Heart right ventricle (tissue), 16 donors: ENCODE data around the gene GPC3. TPM values are rescaled to one million over a fixed set of nuclear protein-coding genes. Genes with fewer than 3 reads are reported as not detected.

Experiments used
- ATAC-seq, 8 donors: fragments of 200-7000 bp; cut with Tn5 transposase; one replicate each; pipeline ENCODE4 v1.9.1; 2020; ENCODE audit warnings: mild to moderate bottlenecking in 8 of 8, moderate library complexity in 8 of 8, moderate number of reproducible peaks in 1 of 8
- DNase-seq, 2 donors: peaks; one replicate each; pipeline ENCODE4 v3.0.0-alpha.2; 2020
- H3K27ac ChIP-seq, 10 donors: fragments of 200-600 bp; sonication (generic) in 2 of 10; one replicate each; pipeline versions ENCODE4 v1.5.0 to v1.8.0; 2020 to 2022; ENCODE audit warnings: mild to moderate bottlenecking in 3 of 10
- H3K27me3 ChIP-seq, 7 donors: fragments of 200-600 bp; one replicate each; pipeline ENCODE4 v1.8.0; 2021 to 2022; ENCODE audit warnings: mild to moderate bottlenecking in 2 of 7
- H3K36me3 ChIP-seq, 9 donors: fragments of 200-600 bp; sonication (generic) in 1 of 9; one replicate each; pipeline versions ENCODE4 v1.5.0 to v1.8.0; 2020 to 2022; ENCODE audit warnings: mild to moderate bottlenecking in 2 of 9
- H3K4me1 ChIP-seq, 9 donors: fragments of 200-600 bp; sonication (generic) in 1 of 9; one replicate each; pipeline versions ENCODE4 v1.5.0 to v1.8.0; 2020 to 2022; ENCODE audit warnings: mild to moderate bottlenecking in 4 of 9
- H3K4me3 ChIP-seq, 10 donors: fragments of 200-600 bp; sonication (generic) in 2 of 10; one replicate each; pipeline versions ENCODE4 v1.5.0 to v1.8.0; 2020 to 2022; ENCODE audit warnings: mild to moderate bottlenecking in 7 of 10, moderate library complexity in 2 of 10
- H3K9me3 ChIP-seq, 11 donors: fragments of 200-600 bp in 10 of 11; sonication (generic) in 2 of 11; one replicate each; pipeline versions ENCODE4 v1.5.0 to v1.8.0; 2013 to 2022; ENCODE audit warnings: mild to moderate bottlenecking in 2 of 11, control low read depth in 1 of 11, moderate library complexity in 1 of 11
- WGBS, 2 donors: extraction: QIAGEN DNeasy Blood & Tissue Kit; methylation state at CpG; one replicate each; pipeline ENCODE4 v1.1.7; 2013; ENCODE audit warnings: inconsistent platforms in 1 of 2; 5-methylcytosine and 5-hydroxymethylcytosine counted together
- intact Hi-C, 10 donors: fragments of 100-400 bp; cut with DNase I; formaldehyde crosslinking; loops; one replicate each; pipeline versions ENCODE4 v1.11.1 to v1.14.2; 2022
- polyA plus RNA-seq, 2 donors: library from polyadenylated mRNA; stranded (reverse); fragments of 200-250 nt; gene quantifications; one replicate each; pipeline ENCODE4 v1.2.3, GENCODE V29; 2013
- total RNA-seq, 10 donors: library from RNA; stranded (reverse); fragmentation: NEBNext Ultra II Directional in 3 of 10; extraction: Animal tissue kit (Norgen Biotek cat#: 25700) in 3 of 10; gene quantifications; one replicate each; pipeline versions ENCODE4 v1.2.1 to v1.2.4, GENCODE V29; 2021 to 2023
- TF ChIP-seq, protein P1 (sequence below), 9 donors: fragments of 200-600 bp; sonication (generic) in 2 of 9; IDR thresholded peaks; one replicate each; pipeline versions ENCODE4 v1.5.0 to v1.8.0; 2021 to 2022; ENCODE audit warnings: antibody characterized with exemption in 9 of 9, mild to moderate bottlenecking in 5 of 9, moderate library complexity in 1 of 9
- donor health status: Arrhythmogenic right ventricular cardiomyopathy.
- donor health status: ischemic (EF 13 %, LVEDD 7.1; RV severe dilation, severe dysfunction).
- donor health status: healthy with polysubstance abuse.
- donor health status: DM: no; HTN: yes; CAD: no.
- donor health status: DM: no; HTN: no; CAD: no.
- donor health status: ischemic (EF 25% LVEDD 6.9; RV normal size, moderate dysfunction).
- donor health status: ischemic (EF 25% LVEDD 5.7; RV mildly dilated, moderate dysfunction).
- donor health status: healthy.
- donor health status: DM: yes; HTN: yes; CAD: no.
- donor health status: Ischemic cardiomyopathy.
- donor health status: ischemic (EF 35%, LVEDD 5.7; RV mildly dilated, moderate dysfunction).
- donor health status: nonischemic (EF 11% LVEDD 7.7; RV severe dilation, severe dysfunction).
- donor health status: DM: yes; HTN: yes; CAD: no.
- donor health status: PGD.
- donor health status: ischemic (EF 29% LVEDD 5.4; RV normal size, mild dysfunction).
- donor health status: nonischemic (EF 23%, LVEDD 6.1; RV moderate dilation, normal function).

The GPC3 gene
- total and polyA plus RNA-seq, 12 donors, result 0.66 to 5.6 (median 3.4) TPM

DNA sequence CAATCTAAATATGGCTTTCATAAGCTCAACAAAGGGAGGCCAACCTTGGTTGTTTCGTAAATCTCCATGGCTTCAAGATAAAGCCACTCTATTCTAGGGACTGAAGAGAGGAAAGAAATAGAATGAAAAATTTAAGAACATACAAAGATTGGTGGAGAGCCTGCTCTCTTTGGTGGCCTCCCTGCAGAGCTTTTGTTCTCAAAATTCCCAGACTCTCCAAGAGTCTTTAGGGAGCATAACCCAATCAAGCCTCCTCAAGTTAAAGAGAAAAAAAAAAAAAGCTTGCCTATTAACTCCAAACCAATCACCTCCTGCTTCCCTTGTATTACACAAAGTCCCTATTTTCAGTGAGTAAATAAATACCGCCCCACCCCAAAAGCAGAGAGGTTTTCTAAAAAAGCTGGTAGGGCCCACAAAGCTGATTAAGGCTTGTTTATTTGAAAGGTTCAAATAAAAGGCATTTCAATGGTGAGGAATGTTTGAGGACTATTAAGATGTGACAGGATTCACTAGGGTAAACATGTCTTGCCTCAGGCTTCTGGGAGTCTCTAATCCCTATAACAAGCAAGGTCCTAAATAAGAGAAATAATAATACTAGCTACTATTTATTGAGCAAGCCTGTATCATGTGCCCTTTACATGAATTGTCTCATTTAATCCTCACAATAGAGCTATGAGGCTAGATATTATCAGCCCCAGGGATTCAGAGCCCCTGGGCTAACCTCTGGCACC lies 71.6 kb downstream of the GPC3 start:
- TF ChIP-seq, protein P1, sequence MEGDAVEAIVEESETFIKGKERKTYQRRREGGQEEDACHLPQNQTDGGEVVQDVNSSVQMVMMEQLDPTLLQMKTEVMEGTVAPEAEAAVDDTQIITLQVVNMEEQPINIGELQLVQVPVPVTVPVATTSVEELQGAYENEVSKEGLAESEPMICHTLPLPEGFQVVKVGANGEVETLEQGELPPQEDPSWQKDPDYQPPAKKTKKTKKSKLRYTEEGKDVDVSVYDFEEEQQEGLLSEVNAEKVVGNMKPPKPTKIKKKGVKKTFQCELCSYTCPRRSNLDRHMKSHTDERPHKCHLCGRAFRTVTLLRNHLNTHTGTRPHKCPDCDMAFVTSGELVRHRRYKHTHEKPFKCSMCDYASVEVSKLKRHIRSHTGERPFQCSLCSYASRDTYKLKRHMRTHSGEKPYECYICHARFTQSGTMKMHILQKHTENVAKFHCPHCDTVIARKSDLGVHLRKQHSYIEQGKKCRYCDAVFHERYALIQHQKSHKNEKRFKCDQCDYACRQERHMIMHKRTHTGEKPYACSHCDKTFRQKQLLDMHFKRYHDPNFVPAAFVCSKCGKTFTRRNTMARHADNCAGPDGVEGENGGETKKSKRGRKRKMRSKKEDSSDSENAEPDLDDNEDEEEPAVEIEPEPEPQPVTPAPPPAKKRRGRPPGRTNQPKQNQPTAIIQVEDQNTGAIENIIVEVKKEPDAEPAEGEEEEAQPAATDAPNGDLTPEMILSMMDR (IDR thresholded peaks at IDR 0.05), result no peak
- 67 to 78% methylated on average over 2 of the region's 2 CpGs for WGBS, 2 donors
- intact Hi-C loops, result no loop called here
- Histone ChIP-seq H3K27me3 (peaks cover 0 to 12% (median 0%) of the 10 kb centered on the region in 7 donors), H3K4me3 (no peak overlapping the region), H3K36me3 (no peaks in the 10 kb centered on the region), H3K27ac (no peak overlapping the region), H3K4me1 (no peaks in the 10 kb centered on the region), H3K9me3 (peaks cover 0 to 11% (median 0%) of the 10 kb centered on the region in 11 donors)
- ATAC-seq (no peak), DNase-seq (no peak)

DNA sequence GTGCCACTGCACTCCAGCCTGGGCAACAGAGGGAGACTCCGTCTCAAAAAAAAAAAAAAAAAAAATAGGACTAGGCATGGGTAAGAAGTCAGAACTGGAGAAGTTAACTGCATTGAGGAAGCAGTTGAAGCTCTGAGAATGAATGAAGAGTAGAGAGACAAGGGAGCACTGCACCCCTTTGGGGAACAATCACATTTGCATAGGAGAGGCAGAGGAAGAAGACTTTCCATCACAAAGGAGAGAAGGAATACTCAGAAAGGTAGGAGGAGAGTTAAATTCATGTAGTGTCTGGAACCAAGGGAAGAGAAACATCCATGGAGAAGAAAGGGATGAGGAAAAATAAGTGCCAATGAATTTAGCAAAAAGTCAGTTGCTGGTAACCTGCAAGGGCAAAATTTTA lies 72.4 kb downstream of the GPC3 start:
- H3K9me3 ChIP-seq, result peaks cover 0 to 11% (median 0%) of the 10 kb centered on the region in 11 donors
- peaks cover 0 to 10% (median 0%) of the 10 kb centered on the region in 7 donors for H3K27me3 ChIP-seq
- WGBS, 2 donors, result 100% methylated on average over 1 of the region's 1 CpG; no CpG with 5 or more reads in 1 of the 2 donors
- ATAC-seq (no peak), DNase-seq (no peak)
- intact Hi-C loops, result no loop called here
- H3K4me1 ChIP-seq, result no peaks in the 10 kb centered on the region
- H3K4me3 ChIP-seq, result no peak overlapping the region
- H3K27ac ChIP-seq, result no peak overlapping the region
- H3K36me3 ChIP-seq, result no peaks in the 10 kb centered on the region
- TF ChIP-seq, protein P1 (IDR thresholded peaks at IDR 0.05), result no peak

DNA sequence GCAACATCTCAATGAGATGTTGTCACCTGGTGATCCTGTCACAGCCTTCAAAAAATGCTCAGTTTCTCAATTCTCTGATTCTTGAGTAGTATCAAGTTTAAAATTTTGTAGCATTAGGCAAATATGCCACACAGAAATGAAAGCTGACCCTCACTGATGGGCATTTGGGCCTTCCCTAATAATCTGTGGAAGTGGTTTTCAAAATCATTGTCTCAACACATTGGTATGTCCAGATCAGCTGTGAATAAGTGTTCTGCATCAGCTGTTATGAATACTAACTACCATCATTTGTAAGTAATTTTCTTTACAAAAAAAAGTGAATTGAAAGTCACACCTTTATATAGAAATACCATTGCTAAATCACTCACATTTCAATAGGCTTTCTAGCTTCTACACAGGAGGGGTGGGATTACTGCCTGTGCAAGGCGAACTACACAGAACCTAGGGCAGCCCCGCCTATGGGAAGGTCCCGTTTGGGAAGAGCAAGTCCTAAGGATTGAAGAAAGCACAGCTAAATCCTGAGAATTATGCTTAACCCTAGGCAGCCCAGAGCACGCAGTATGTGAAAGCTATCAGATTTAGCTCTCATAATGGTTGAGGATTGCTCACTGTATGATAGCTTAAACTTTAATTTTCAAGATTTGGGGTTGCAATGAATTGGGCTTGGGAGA lies 73.4 kb downstream of the GPC3 start:
- 59 to 65% methylated on average over 4 of the region's 4 CpGs for WGBS, 2 donors
- TF ChIP-seq, protein P1 (IDR thresholded peaks at IDR 0.05), result no peak
- no peak for DNase-seq
- no peak overlapping the region for H3K27ac ChIP-seq
- no peaks in the 10 kb centered on the region for H3K4me1 ChIP-seq
- peaks cover 0 to 10% (median 0%) of the 10 kb centered on the region in 7 donors for H3K27me3 ChIP-seq
- no peak overlapping the region for H3K4me3 ChIP-seq
- no peak for ATAC-seq
- H3K36me3 ChIP-seq, result no peaks in the 10 kb centered on the region
- peaks cover 0 to 3% (median 0%) of the 10 kb centered on the region in 11 donors for H3K9me3 ChIP-seq
- intact Hi-C loops, result no loop called here

DNA sequence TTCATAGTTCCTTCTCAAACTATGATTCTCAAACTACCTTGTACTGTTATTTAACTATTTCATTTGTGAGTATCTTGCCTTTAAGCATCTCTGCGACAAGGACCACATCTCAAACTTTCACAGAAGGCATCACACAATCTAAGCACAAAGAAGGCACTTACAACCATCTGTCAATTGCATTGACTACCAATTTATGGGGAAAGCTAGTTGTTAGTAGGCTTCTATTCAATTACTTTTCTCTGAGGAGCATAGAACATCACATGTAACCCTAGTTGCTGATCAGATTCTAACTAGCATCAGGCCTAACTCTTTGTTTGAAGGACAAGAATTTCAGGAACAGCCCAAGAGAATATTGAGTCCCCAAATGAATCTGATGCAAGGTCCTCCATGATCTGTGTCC lies 74.9 kb downstream of the GPC3 start:
- no peaks in the 10 kb centered on the region for H3K9me3 ChIP-seq
- H3K27ac ChIP-seq, result no peak overlapping the region
- no peaks in the 10 kb centered on the region for H3K4me1 ChIP-seq
- ATAC-seq, result no peak
- DNase-seq, result no peak
- peaks cover 0 to 15% (median 0%) of the 10 kb centered on the region in 7 donors for H3K27me3 ChIP-seq
- no peak overlapping the region for H3K4me3 ChIP-seq
- WGBS, 2 donors, result 97 to 100% methylated on average over 1 of the region's 1 CpG
- intact Hi-C loops, result no loop called here
- H3K36me3 ChIP-seq, result no peaks in the 10 kb centered on the region
- TF ChIP-seq, protein P1 (IDR thresholded peaks at IDR 0.05), result no peak
